HG02884 (cell line): ENCODE data around the gene RASA3.

Experiments
- ATAC-seq: cut with Tn5 transposase; IDR thresholded peaks from one replicate; pipeline ENCODE4 v1.9.1; 2021; ENCODE audit warnings: mild to moderate bottlenecking, moderate library complexity; ENCODE audit not compliant: unreplicated experiment

The RASA3 gene

GRCh38 chr13:113974304-113975281 lies 157.8 kb downstream of the RASA3 start:
- no peak for ATAC-seq

- ATAC-seq: no peak
Observed at GRCh38 chr13:113973218-113974164, 158.9 kb downstream of the RASA3 start, which contains the start of gene C13orf46. TSS of gene C13orf46 (minus strand) at chr13:113974076. CDS start at chr13:113973997, 79 bp downstream.

GRCh38 chr13:113972451-113973217 lies 159.8 kb downstream of the RASA3 start:
- no peak for ATAC-seq

GRCh38 chr13:113971471-113972231 lies 160.8 kb downstream of the RASA3 start:
- ATAC-seq: no peak

- ATAC-seq: no peak
Observed at GRCh38 chr13:113970810-113971470, 161.5 kb downstream of the RASA3 start.

- no peak for ATAC-seq
Observed at GRCh38 chr13:113969973-113970611, 162.3 kb downstream of the RASA3 start.

- no peak for ATAC-seq
Observed at GRCh38 chr13:113969311-113969972, 163.0 kb downstream of the RASA3 start.

GRCh38 chr13:113968463-113969310 lies 163.7 kb downstream of the RASA3 start:
- no peak for ATAC-seq

- no peak for ATAC-seq
Observed at GRCh38 chr13:113967729-113968462, 164.5 kb downstream of the RASA3 start.

- no peak for ATAC-seq
Observed at GRCh38 chr13:113967206-113967720, 165.2 kb downstream of the RASA3 start.

GRCh38 chr13:113965968-113966884 lies 166.2 kb downstream of the RASA3 start:
- no peak for ATAC-seq

- ATAC-seq: no peak
Observed at GRCh38 chr13:113965383-113965874, 167.0 kb downstream of the RASA3 start.

- ATAC-seq: no peak
Observed at GRCh38 chr13:113964251-113964995, 168.0 kb downstream of the RASA3 start.

GRCh38 chr13:113963376-113963775 lies 169.0 kb downstream of the RASA3 start:
- no peak for ATAC-seq
